Prostate gland (tissue), 2 donors: ENCODE results near the gene TBC1D16.

Source experiments
- POLR2A ChIP-seq: fragments of 450-650 bp; IDR thresholded peaks from one replicate; pipeline ENCODE4 v1.6.1; 2016; ENCODE audit warnings: antibody characterized with exemption, mild to moderate bottlenecking
- POLR2AphosphoS5 ChIP-seq: sonication (generic); formaldehyde crosslinking; IDR thresholded peaks from one replicate; pipeline ENCODE4 v1.6.1; 2017; ENCODE audit warnings: antibody characterized with exemption
- TF ChIP-seq, protein P1 (sequence below), 4 experiments: fragments of 200-600 bp in 2 of 4; fragments of 450-650 bp in 2 of 4; sonication (generic) in 2 of 4; IDR thresholded peaks; 1 replicate in 3 of 4; 2 replicates in 1 of 4; pipeline ENCODE4 v1.5.1; 2016 to 2019; ENCODE audit warnings: antibody characterized with exemption in 4 of 4, mild to moderate bottlenecking in 2 of 4, moderate library complexity in 2 of 4

DNA sequence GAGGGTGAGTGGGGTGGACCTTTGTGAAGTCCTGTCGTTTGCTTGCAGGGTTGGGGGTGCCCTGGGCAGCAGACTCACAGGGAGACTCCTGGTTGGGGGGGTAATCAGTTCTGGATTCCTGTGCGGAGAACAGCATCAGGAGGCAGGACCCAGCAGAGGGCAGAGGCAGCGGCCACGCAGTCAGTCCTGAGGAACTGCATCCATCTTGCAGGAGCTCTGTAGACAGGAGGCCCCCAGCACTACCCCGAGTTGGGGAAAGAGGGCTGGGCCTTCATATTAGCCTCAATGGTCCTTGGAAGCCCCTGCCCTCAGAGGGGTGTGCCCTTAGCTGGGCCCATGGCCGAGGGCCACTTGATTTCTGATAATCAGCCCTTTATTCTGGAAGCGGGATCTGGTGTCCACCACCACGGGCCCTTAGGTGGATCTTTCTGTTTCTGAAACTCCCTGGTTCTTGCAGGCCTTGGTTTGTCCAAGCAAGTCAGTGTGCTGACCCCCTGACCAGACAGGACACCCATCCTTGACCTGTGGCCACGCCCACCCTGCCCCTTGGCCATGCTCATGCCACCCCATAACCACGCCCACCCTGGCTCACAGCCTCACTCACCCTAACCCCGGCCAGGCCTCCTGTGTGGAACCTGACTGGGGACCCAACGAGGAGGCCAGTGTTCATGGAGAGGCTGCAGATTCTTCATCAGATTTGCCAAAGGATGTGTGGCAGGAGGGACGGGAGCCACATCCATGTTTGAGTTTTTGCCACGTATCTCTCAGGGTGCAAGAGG is 122.9 kb downstream of the TBC1D16 start:
- TF ChIP-seq, protein P1, sequence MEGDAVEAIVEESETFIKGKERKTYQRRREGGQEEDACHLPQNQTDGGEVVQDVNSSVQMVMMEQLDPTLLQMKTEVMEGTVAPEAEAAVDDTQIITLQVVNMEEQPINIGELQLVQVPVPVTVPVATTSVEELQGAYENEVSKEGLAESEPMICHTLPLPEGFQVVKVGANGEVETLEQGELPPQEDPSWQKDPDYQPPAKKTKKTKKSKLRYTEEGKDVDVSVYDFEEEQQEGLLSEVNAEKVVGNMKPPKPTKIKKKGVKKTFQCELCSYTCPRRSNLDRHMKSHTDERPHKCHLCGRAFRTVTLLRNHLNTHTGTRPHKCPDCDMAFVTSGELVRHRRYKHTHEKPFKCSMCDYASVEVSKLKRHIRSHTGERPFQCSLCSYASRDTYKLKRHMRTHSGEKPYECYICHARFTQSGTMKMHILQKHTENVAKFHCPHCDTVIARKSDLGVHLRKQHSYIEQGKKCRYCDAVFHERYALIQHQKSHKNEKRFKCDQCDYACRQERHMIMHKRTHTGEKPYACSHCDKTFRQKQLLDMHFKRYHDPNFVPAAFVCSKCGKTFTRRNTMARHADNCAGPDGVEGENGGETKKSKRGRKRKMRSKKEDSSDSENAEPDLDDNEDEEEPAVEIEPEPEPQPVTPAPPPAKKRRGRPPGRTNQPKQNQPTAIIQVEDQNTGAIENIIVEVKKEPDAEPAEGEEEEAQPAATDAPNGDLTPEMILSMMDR (IDR thresholded peaks at IDR 0.05) = no peak
- TF ChIP-seq POLR2AphosphoS5 = no peak
- no peak for TF ChIP-seq POLR2A
